ACHN (cell line): ENCODE measurements around the gene BLM.
"Not testable (repeated sequence)": the region's sequence is repeated elsewhere in the genome, so short reads cannot be mapped to it uniquely, and the experiment has no call there.

ENCODE experiments used
- DNase-seq: peaks from one replicate; pipeline ENCODE4 v3.0.0-alpha.2; 2015
- in situ Hi-C: cut with HindIII; loops from 2 replicates; pipeline ENCODE4 v1.10.0; 2017; ENCODE audit warnings: low sequenced_read_pairs, low pct_ligation_motif_present, low pct_unique_long_range_greater_than_20kb

BLM gene

DNA sequence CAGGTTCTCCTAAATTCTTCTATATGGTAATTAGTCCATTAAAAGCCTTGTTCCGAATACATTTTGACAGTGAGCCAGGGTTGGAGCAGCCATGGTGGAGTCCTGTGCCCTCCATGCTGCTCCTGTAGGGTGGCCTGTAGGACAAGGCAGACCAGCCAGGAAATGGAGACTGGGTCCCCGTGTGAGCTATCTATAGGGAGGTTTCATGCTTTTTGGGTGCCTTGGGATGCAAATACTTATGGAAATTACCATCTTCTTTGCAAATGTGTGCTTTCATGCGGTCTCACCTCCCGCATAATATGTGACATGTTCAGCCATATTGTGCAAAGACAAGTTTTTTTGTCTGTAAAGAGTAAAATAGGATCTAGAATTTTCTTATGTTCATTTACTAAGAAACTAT, 93.2 kb downstream of the BLM start:
- no peak for DNase-seq

DNA sequence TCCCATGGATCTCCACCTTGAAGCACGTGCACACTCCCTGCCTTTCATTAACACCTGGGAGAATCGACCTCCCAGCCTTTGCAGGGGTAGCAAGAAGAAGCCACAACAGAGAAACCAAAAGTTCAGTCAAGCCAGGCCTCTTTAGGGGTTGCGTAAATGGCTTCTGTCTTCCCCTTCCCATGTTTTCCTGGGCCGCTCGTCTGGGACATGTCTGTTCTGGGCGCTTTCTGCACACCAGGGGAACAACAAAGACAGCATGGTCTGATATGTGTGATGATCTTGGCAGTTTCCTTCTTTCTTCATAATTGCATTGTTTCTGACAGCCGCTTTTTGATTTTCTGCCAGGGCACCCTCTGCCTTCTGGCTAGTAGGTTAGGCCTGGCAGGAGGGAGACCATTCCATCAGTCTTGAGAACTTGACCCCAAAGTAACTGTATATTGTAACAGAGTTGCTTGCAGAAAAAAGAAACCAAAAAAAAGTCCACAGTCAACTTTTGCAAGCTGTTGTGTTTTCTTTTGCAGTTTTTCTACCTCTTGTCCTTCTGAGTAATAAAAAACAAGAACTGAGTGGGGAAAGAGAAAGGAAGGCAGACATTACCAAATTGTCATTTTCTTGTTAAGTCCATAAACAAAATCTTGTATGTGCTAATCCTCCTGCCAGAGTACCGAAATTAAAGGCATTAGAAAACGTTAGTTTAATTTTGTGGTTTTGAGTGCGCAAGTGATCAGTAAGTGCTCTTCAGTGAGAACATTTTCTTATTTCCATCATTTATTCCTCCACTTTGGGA, 95.2 kb downstream of the BLM start:
- in situ Hi-C loops = no loop called here
- no peak for DNase-seq

More for the DNA sequence above, 93.2 kb downstream of the BLM start:
- in situ Hi-C loops = no loop called here

DNA sequence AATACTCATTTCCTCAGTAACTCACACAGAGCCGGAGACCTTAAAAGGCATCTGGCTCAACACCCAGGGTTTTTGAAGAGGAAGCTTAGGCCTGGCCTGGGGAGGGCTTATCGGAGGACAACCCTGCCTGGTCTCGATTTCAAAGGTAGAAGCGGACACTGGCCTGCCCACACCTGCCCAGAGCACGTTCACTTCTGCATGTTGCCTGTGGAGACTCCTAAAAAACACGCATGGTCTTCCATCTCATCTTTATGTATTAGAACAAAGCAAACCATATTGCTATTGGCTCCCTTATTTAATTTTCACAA, 95.8 kb downstream of the BLM start:
- DNase-seq = no peak
- in situ Hi-C loops = no loop called here

DNA sequence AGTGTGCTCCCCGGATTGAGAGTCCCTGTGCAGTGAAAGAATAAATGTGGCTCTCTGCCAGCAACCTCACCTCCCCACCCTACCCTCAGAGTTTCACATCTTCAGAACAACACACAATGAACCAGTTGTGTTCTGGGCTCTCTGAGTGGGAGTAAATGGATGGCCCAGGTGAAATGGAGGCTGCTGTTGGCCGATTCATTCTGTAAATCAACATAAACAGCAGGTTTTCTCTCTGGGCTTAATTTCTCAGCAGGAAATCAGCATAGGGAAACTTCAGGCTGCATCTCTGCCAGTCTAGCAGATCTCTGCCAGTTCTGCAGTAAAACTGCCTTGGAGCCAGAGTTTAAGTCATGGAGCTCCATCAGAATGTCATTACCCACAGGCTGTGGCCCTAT, 96.6 kb downstream of the BLM start:
- DNase-seq = no peak
- in situ Hi-C loops = no loop called here

DNA sequence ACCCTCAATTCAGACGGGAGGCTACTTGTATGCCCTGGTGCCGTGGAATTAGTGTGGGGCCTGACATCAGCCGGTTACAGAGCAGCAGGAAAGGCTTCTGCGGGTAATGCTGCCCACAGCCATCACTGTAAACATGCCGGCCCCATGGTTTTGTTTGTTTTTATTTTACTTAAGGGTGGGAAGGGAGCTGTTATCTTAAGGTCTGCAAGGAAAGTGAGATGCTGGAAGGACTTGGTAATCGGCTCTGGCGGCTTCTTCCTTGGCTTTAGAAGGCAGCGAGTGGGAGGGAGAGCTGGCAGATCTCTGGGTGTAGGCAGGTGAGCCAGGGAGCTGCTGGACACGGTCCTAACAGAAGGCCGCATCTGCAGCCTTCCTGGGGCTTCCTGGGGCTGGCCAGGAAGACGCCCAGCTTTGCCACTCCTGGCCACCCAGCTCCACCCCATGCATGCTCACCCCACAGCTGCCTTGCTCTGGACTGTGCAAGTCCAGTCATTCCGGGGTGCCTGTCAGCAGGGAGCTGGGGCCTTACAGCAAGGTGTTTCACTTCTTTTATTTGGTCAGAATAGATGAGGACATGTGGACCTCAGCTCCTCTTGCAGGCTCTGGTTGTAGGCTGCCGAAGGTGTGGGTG, 97.2 kb downstream of the BLM start:
- in situ Hi-C loops = no loop called here
- DNase-seq = no peak

DNA sequence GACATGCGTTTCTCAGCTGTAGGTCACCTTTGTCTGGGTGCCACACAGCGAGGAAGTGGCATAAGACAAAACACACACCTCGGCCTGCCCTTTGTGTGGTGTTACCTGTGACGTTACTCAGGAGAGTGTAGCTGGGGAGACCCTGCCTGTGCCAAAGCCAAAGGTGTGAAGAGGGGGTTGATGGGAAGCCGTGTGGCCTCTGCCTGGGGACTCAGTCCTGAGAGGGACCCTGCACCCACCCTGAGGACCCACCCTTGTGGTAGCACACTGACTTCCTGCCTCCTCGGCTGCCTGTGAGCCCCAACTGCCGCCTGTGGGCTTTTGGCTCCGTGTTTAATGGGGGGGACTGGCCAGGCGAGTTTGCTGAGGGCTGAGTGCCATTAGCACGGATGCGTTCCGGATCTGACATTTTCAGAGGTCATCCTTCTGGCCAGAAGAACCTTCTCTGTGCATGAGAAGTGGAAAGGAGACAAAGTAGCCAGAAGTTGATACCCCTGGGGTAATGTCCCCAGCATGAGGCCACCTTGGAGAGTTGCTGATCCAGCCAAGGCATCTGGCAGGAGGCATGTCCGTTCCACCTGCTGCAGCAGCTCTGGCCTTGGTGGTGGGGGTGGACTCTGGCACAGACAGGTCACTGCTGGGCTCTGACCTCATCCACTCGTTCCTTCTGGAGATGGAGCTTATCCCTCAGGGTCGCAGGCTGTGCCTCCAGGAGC, 99.4 kb downstream of the BLM start:
- DNase-seq = no peak
- in situ Hi-C loops = no loop called here

DNA sequence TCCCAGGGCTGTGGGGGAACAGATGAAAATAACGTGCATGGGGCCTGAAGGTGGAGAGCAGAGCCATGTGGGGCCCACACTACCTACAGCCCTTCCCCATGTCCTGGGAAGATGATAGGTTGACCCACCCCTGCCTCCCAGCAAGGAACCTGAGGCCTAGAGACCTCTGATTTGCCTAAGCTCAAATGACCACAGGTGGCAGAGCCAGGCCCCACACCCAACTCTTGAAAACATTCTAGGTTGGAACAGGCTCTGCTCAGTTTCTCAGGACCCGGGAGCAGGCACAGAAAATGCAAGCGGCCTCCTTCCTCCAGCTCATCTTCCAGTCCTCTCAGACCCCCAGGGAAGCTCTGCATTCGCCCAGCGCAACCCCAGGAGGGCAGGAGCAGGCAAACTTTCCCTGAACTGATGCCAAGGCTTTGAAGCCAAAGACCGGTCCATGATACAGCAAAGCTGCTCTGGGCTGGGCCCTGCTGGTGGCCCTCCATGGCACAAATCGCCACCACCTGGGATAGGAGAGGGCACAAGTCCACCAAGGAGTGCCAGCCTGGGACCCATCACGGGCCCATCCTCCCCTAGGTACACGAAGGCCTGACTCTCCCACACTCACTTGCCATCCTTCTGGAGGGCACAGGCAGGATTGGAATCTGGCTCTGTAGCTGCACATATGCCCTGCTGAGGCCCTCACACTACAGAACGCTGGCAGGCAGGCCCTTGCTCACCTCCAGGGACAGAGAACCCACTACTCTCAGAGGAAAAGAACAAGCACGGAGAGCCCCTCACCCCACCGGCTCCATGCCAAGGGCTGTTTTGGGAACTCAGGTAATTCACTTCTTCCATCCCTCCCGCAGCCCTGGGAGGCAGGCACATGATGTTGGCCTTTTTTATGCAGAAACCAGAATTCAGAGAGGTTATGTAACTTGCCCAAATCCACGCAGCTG, 100.2 kb downstream of the BLM start:
- in situ Hi-C loops = no loop called here

DNA sequence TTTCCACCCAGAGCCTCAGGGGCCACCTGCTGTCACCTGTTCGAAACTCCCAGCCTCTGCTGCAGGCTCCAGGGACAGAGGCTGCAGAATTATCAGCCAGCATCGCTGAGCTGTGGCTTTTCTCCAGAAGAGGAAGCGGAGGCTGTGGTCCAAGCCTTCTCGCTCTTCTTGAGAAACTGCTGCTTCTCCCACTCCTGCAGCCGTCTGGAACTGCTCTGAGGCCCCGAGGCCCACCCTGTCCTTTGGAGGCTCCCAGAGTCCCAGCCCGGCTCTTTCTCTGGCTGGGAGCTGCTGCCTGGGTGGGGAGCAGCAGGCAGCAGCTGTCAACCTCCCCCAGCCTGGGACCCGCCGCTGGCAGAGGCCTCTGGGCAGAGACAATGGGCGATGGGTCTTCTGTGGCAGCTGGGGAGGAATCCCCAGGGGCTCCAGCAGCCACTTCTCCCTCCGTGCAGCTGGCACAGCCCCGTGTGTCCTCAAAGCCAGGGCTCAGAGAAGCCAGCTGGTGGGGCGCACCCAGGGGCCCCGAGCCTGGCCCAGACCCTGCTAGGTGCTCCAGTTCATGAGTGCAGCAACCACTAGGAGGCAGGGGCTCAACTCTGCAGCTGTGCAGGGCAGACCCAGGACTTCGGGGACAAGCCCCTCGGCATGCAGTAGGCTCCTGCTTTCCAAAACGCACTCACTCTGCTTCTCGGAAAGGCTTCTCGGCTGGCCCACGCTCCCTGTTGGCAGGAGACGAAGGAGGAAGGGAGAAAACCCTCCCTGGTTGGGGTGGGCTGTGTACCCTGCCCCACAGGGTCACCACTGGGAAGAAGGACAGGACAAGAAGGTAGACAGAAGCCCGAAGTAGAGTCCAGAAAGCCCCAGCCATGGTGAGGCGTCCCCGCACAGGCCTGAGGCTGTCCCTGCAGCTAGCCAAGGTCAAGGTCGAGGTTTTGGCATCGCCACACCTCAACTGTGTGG, 101.4 kb downstream of the BLM start:
- in situ Hi-C loops = no loop called here
- no peak for DNase-seq

More for the DNA sequence above, 100.2 kb downstream of the BLM start:
- DNase-seq = no peak

DNA sequence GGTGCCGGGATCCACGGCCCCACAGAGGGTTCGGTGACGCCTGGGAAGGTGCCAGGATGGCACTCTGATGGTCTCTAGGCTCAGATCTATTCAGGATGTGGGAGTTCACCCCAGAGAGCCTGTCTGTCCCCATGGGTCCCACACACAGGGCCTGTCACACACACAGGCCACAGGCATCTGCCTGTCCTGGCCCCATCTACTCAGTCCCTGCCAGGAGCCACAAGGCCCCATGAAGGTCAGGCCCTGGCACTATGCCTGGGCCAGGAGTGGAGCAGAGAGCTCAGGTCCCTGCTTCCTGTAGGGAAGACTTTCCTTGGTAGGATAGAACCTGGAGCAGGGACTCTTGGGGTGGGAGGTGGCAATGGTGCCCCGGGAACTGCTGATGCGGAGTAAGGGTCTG, 102.2 kb downstream of the BLM start:
- in situ Hi-C loops = no loop called here
- DNase-seq = no peak

DNA sequence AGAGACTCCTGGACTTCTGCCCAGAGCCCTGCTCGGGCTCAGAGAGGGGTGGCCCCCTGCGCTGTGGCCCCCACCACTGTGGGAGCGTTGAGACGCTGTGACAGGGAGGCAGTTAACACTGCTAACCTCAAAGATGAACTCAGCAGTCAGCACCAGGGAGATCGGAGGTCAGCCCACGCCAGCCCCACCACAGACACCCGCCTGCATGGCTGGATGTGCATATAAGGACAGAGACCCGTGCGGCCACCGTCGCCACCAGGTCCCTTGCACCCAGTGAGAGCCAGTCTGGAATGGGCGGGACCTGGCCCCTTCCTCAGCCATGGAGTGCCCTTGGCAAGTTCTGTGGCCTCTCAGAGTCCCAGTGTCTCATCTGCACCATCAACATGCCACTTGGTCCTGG, 102.7 kb downstream of the BLM start:
- DNase-seq = no peak
- in situ Hi-C loops = no loop called here

DNA sequence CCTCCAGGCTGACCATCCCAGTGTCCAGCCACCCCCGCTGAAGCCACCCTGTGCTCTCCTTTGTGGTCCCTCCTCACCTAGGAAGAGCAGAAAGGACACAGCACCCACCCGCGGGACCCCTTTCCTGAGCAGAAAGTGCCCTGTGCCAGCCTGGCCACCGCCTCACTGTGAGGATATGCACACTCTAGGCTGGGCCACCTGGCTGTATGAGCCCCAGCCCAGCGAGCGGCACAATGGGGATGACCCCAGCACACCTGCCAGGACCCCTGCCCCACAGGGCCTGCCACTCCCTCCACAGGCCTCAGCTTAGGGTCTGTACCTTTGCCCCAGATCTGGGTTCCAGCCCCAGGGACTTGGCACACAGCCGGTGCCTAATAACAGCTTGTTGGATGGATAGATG, 103.3 kb downstream of the BLM start:
- no peak for DNase-seq
- in situ Hi-C loops = no loop called here

DNA sequence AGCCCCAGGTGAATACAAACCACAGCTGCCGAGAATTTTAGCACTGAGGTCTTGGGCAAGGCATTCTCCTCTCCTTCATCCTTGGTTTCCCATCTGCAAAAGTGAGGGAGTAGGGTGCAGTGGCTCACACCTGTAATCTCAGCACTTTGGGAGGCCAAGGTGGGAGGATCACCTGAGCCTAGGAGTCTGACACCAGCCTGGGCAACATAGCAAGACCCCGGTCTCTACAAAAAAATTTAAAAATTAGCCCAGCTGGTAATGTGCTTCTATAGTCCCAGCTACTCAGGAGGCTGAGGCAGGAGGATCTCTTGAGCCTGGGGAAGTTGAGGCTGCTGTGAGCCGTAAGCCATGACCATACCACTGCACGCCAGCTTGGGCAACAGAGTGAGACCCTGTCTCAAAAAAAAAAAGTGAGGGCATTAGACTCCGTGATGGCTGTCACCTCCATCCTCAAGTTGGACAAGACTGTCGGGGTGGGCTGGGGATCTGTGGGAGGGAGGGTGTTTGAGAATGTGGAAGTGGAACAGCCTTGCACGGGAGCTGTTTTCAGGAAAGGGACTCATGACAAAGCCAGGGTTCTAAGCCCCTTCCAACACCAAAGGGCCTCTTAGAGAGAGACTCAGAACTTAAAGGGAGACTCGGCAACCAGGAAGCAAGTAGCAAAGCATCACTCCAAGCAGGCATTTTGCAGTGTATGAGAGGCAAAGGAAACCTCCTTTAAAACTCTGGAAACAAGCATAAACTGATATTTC, 105.2 kb downstream of the BLM start:
- DNase-seq = no peak
- in situ Hi-C loops = no loop called here

DNA sequence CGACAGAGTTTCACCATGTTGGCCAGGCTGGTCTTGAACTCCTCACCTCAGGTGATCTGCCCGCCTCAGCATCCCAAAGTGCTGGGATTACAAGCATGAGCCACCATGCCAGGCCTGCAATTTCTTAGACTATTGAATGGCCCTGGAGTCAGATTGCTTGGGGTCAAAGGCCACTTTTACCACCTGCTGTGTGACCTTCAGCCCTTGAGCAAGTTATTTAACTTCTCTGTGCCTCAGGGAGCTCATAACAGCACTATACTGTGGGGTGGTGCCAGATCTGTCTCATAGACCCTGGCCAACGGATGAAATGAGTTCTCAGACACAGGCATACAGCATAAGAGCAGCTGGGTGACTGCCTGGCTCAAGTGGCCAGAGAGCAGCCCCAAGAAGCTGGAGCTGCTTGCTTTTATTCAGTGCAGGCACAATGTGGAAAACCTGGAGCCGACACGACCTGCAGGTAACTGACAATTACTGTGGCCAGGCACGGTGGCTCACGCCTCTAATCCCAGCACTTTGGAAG, 106.4 kb downstream of the BLM start:
- in situ Hi-C loops = no loop called here
- no peak for DNase-seq

DNA sequence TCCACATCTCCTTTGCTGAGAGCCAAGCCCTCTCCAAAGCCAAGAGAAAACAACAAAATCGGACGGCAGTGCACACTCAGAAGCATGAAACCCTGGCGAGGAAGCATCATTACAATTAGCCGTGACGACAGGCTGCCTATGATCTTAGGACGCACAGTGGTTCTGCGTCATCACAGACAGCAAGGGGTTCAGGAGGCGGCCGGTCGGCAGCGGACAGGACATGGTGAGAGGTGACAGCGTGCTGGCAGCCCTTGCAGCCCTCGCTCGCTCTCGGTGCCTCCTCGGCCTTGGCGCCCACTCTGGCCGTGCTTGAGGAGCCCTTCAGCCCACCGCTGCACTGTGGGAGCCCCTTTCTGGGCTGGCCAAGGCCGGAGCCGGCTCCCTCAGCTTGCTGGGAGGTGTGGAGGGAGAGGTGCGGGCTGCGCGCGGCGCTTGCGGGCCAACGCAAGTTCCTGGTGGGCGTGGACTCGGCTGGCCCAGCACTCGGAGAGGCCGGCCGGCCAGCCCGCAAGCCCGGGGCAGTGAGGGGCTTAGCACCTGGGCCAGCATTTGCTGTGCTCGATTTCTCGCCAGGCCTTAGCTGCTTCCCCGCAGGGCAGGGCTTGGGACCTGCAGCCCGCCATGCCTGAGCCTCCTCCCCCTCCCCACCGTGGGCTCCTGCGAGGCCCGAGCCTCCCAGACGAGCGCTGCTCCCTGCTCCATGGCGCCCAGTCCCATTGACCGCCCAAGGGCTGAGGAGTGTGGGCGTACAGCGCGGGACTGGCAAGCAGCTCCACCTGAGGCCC, 108.2 kb downstream of the BLM start:
- DNase-seq, in situ Hi-C loops: not testable (repeated sequence)

DNA sequence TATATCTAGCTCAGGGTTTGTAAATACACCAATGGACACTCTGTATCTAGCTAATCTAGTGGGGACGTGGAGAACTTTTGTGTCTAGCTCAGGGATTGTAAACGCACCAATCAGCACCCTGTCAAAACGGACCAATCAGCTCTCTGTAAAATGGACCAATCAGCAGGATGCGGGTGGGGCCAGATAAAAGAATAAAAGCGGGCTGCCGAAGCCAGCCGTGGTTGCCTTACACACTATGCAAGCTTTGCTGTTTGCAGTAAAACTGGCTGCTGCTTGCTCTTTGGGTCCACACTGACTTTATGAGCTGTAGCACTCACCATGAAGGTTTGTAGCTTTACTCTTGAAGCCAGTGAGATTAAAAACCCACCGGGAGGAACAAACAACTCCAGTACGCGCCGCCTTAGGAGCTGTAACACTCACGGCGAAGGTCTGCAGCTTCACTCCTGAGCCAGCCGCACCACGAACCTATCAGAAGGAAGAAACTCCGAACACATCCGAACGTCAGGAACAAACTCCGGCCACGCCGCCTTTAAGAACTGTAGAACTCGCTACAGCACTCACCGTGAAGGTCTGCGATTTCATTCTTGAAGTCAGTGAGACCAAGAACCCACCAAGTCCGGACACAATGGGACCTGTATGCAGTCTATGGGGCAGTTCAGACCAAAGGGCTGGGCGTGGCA, 109.2 kb downstream of the BLM start:
- in situ Hi-C loops, DNase-seq: not testable (repeated sequence)
